MCF 10A (cell line): ENCODE results near the gene TMEM143. TPM values are rescaled to one million over a fixed set of nuclear protein-coding genes. Genes with fewer than 3 reads are reported as not detected.

Source experiments
- BruUV-seq: library from RNA; stranded (reverse); fragments of 400-500 nt; replicated peaks from 2 replicates; lab custom pipeline; 2021; lab: Mats Ljungman, UMichigan
- CTCF ChIA-PET: fragments of 300-600 bp; sonication (Branson Sonifier 250); formaldehyde crosslinking; extraction: SDS; loops from one replicate; lab custom pipeline; 2021; ENCODE audit warnings: antibody characterized with exemption, inconsistent platforms; lab: Yijun Ruan, JAX
- POLR2A ChIA-PET: fragments of 300-600, 350-650 bp; sonication (Branson Sonifier 250); formaldehyde crosslinking; extraction: SDS; loops from one replicate; lab custom pipeline; 2020; ENCODE audit warnings: antibody characterized with exemption, inconsistent platforms; lab: Yijun Ruan, JAX
- DNase-seq: peaks from one replicate; pipeline ENCODE4 v3.0.0-alpha.2; 2018; ENCODE audit not compliant: unreplicated experiment
- H3K27ac Mint-ChIP-seq: one replicate; pipeline ENCODE4 v1.8.0; 2022; ENCODE audit warnings: mild to moderate bottlenecking, low read depth, mixed read lengths; ENCODE audit not compliant: unreplicated experiment
- H3K27me3 Mint-ChIP-seq: one replicate; pipeline ENCODE4 v1.8.0; 2022; ENCODE audit warnings: mixed read lengths; ENCODE audit not compliant: insufficient read depth, unreplicated experiment
- H3K36me3 Mint-ChIP-seq: one replicate; pipeline ENCODE4 v1.8.0; 2022; ENCODE audit warnings: mild to moderate bottlenecking, moderate library complexity, mixed read lengths; ENCODE audit not compliant: insufficient read depth, unreplicated experiment
- H3K4me1 Mint-ChIP-seq: one replicate; pipeline ENCODE4 v1.8.0; 2022; ENCODE audit warnings: mixed read lengths; ENCODE audit not compliant: insufficient read depth, unreplicated experiment
- H3K4me3 Mint-ChIP-seq: one replicate; pipeline ENCODE4 v1.8.0; 2022; ENCODE audit warnings: mild to moderate bottlenecking, moderate library complexity, mixed read lengths; ENCODE audit not compliant: unreplicated experiment
- H3K9me3 Mint-ChIP-seq: one replicate; pipeline ENCODE4 v1.8.0; 2022; ENCODE audit warnings: mixed read lengths; ENCODE audit not compliant: unreplicated experiment
- CTCF ChIP-seq: fragments of 200-600 bp; IDR thresholded peaks from one replicate; pipeline ENCODE4 v1.8.0; 2022; ENCODE audit warnings: antibody characterized with exemption, mild to moderate bottlenecking; ENCODE audit not compliant: unreplicated experiment
- intact Hi-C: fragments of 100-400 bp; cut with micrococcal nuclease; formaldehyde crosslinking; loops from 2 replicates; pipeline ENCODE4 v1.14.1; 2022
- total RNA-seq: library from RNA; stranded (reverse); gene quantifications from 2 replicates; pipeline ENCODE4 v1.2.3, GENCODE V29; 2022

Gene TMEM143
- total RNA-seq, 1 experiment from 2014 or later, result 6.0 TPM

GRCh38 chr19:48395499-48395898 is 31.8 kb upstream of the TMEM143 start:
- Mint-ChIP-seq H3K9me3 (no peaks in the 10 kb centered on the region), H3K4me1 (peaks cover 43% of the 10 kb centered on the region), H3K36me3 (peaks cover 7% of the 10 kb centered on the region), H3K4me3 (peak overlapping the region; percentile 91), H3K27ac (no peak overlapping the region), H3K27me3 (peaks cover 22% of the 10 kb centered on the region)
- no peak for TF ChIP-seq CTCF
- no peak for DNase-seq
- no TSS peak for BruUV-seq
- intact Hi-C loops, result no loop called here
- POLR2A ChIA-PET, result interaction anchor here (0.6 to 1.2 kb wide), 5 partner anchors 24 to 1159 kb away, joined by 3 to 9 read pairs (median 3); partner anchors contain the start of gene GRWD1
- CTCF ChIA-PET, result interaction anchor here (0.6 to 0.7 kb wide), 4 partner anchors 25 to 693 kb away, joined by 3 read pairs; no protein-coding TSS in a partner anchor

GRCh38 chr19:48395170-48395455 is 31.4 kb upstream of the TMEM143 start:
- H3K4me1 Mint-ChIP-seq, result peaks cover 43% of the 10 kb centered on the region
- DNase-seq, result no peak
- H3K9me3 Mint-ChIP-seq, result no peaks in the 10 kb centered on the region
- no peak overlapping the region for H3K27ac Mint-ChIP-seq
- H3K36me3 Mint-ChIP-seq, result peaks cover 7% of the 10 kb centered on the region
- no peak for TF ChIP-seq CTCF
- POLR2A ChIA-PET, result interaction anchor here (0.6 to 1.2 kb wide), 4 partner anchors 24 to 74 kb away, joined by 3 to 9 read pairs (median 3); partner anchors contain the start of gene GRWD1
- no TSS peak for BruUV-seq
- intact Hi-C loops, result no loop called here
- CTCF ChIA-PET, result interaction anchor here (0.6 kb wide), 1 partner anchor 98 kb away, joined by 3 read pairs; no protein-coding TSS in a partner anchor
- peak overlapping the region; percentile 91 for H3K4me3 Mint-ChIP-seq
- H3K27me3 Mint-ChIP-seq, result peaks cover 22% of the 10 kb centered on the region

DNA sequence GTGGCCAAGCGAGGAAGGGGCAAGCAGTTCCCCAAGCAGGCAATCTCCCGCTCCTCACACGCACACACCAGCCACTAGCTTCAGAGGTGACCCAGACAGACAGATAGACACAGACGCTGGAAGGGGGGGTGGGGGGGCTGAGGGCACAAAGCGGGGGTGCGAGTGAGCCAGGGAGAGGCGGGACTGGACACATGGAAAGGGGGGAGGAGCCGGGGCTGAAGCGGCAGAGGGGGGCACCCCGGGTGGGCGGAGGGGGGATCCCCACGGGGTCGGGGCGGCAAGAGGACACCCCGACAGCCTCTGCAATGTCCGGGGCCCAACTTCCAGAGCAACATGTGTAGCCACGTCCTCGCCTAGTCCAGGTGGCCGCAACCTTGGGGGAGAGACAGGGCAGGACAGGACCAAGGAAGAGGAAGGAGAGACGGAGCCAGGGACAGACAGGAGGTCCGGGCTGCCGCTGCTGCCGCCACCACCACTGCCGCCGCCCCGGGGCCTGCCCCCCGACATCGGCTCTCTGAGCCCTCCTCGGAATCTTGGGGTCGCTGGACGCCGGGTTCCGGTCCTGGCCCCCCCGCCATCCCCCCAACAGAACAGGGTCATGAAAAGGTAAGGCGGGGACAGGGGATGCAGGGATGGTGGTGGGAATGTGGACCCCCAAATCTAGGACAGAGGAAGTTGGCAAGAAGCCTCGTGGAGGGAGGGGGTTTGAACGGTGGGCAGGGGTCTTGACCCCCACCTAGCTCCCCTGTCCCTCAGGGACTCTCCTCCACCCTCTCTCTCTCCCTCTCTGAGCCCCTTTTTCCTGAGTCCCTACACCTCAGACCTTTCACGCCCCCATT is 30.8 kb upstream of the TMEM143 start:
- Mint-ChIP-seq H3K9me3 (no peaks in the 10 kb centered on the region), H3K27me3 (peaks cover 22% of the 10 kb centered on the region), H3K27ac (peak overlapping the region; percentile 19), H3K36me3 (peaks cover 7% of the 10 kb centered on the region), H3K4me1 (peaks cover 40% of the 10 kb centered on the region), H3K4me3 (peak overlapping the region; percentile 91)
- TF ChIP-seq CTCF, result no peak
- BruUV-seq, result no TSS peak
- POLR2A ChIA-PET, result interaction anchor here (0.6 to 1.5 kb wide), 5 partner anchors 31 to 92 kb away, joined by 3 to 9 read pairs (median 3); partner anchors contain the start of genes GRWD1 and TMEM143
- no peak for DNase-seq
- CTCF ChIA-PET, result no interaction called here
- intact Hi-C loops, result loop anchor here (5.0 kb wide), 2 partner anchors 62 to 93 kb away; no protein-coding TSS in a partner anchor
